GM15510 (cell line): ENCODE data around the gene DIP2C.

Experiments used
- POLR2A ChIP-seq: IDR thresholded peaks from 3 replicates; pipeline ENCODE4 v1.6.1; 2011; ENCODE audit warnings: borderline replicate concordance; ENCODE audit not compliant: insufficient read length; ENCODE audit errors: extremely low read depth

DIP2C gene

DNA sequence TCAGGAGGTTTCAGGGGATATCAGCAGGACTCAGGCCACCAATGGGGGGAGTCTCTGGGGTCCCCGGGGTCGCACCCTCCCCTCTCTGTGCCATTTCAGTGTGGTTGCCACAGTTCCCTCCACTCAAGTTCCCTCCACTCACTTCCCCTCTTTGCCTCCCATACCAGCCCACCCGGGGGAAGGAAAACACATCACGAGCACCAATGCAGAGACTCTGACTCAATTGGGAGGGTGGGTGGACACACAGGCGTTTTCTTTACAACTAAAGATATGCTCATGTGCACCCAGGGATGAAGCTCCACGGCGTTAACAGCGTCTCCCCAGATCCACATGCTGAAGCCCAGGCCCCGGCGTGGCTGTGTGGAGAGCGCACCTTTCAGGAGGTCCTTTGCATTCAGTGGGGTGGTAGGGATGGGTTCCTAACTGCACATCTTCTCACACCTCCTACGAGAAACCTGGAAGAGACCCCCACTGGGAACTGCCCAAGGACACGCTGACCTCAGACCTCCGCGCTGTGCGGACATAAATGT, 300.1 kb downstream of the DIP2C start:
- TF ChIP-seq POLR2A, result no peak

DNA sequence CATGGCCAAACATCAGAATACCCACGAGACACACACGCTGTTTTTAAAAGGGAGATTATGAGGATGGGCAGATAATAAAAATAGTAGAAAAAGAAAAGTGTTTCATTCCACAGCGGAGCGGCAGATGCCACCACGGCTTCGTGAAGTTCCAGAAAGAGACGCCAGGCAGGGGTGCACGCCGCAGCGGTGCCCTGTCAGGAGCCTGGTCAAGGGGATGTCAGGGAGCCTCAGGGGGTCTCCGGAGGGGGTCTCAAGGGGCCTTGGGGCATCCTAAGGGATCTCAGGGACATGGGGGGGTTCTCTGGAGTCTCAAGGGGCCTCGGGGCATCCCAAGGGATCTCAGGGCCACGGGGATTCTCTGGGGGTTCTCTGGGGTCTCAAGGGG, 300.8 kb downstream of the DIP2C start:
- no peak for TF ChIP-seq POLR2A

DNA sequence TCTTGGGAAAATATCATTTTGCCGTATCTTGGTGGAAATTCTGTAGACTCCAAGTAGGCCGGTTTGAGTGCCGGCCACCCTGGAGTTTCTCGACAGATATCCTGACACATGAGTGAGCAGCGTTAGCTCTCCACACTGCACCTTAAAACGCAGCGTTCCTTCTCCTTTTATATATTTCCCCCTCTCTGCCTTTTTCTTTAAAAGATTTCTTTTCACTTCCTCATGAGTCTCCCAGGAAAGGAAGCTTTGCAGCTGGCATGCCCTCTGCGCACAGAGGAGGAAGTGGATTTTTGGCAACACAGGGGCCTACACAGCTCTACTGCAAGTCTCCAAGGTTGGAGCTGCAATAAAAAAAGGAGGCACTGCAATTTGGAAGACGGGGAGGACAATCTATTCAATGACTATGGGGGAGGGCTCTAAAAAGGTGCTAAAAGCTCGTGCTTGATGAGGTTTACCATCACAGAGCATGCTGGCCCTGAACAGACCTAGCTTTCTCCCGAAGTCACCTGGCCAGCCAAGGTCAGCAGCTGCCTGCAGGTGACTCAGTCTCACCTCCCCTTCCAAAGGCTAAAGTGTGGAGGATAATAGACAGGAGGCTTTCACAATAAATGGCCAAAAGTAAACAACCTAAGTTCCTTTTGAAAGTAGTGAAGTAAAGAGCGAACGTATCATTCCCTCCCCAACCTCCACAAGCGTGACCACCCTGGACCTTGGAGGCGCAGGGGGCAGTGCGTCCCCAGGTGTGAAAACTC, 301.4 kb downstream of the DIP2C start:
- TF ChIP-seq POLR2A, result no peak

DNA sequence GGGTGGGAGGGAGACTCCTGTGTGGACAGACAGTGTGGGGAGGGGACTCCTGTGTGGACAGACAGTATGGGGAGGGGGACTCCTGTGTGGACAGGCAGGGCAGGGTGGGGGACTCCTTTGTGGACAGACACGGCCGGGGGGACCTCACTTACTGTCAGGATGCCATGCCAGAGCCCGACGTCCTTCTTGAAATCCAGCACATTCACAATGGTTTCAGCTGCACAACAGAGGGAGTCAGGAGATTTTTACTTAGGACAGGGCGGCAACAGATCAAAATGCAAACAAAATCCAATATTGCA, 301.9 kb downstream of the DIP2C start:
- TF ChIP-seq POLR2A, result no peak

DNA sequence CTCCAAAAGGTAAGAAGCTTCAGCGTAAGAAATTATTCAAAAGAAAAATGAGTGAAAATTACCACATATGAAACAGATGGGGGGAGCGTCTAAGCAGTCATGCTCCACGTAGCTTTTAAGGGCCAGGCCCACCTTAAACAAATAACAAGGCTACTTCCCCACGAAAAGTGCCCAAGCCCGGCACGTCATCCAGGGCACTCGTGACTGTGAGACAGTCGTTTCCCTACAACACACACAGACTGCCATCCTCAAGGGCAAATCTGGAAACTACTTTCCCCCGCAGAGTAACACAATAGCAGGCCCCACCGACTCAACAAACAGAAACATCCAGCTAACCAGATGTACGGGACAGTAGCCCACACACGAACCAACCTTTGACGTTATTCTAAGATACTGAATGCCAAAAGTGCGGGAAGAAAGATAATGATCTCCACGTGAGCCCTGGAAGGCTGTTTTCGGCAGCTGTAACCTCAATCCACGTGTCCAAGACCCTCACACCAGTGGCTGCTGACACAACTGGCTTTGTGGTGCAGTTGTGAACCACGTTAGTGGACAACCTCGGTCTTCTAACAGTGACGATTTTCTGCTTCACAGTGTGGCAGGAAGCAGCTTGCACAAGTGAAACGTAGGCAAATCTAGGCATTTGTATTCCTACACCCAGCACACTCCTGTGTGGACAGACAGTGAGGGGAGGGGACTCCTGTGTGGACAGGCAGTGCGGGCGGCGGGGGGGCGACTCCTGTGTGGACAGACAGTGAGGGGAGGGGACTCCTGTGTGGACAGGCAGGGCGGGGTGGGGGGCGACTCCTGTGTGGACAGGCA, 302.5 kb downstream of the DIP2C start:
- TF ChIP-seq POLR2A, result no peak

DNA sequence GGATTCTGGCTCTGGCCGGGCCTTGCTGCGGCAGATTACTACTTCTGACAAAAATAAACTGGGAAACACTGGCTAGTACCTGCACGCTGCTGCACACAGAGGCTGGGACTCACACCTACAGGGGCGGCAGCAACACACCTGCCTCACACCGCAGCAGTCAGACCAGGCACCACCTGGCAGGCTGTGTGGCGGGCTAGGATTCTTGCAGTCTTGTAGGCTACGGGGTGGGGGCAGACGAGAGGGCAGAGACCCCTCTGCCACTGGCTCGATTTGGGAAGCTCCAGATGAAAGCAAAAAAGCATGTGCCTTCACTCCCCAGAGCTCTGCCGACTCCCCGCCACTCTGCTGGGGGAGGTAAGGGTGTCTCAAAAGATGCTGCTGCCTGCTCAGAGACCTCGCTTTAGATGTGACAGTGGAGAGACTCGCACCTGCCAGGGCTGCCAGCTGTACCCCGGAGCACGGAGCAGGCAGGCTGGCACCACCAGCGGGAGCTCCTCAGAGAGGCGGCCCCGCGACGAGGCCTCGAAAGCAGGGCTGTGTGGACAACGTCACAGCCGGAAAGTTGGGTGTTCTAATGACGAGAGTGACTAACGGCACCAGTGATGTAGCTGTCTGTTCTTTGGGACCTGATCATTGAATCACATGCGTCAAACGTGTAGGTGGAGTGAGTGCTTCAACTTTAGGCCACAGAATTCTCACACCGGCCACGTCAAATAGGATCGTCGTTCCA, 303.7 kb downstream of the DIP2C start:
- TF ChIP-seq POLR2A, result no peak

DNA sequence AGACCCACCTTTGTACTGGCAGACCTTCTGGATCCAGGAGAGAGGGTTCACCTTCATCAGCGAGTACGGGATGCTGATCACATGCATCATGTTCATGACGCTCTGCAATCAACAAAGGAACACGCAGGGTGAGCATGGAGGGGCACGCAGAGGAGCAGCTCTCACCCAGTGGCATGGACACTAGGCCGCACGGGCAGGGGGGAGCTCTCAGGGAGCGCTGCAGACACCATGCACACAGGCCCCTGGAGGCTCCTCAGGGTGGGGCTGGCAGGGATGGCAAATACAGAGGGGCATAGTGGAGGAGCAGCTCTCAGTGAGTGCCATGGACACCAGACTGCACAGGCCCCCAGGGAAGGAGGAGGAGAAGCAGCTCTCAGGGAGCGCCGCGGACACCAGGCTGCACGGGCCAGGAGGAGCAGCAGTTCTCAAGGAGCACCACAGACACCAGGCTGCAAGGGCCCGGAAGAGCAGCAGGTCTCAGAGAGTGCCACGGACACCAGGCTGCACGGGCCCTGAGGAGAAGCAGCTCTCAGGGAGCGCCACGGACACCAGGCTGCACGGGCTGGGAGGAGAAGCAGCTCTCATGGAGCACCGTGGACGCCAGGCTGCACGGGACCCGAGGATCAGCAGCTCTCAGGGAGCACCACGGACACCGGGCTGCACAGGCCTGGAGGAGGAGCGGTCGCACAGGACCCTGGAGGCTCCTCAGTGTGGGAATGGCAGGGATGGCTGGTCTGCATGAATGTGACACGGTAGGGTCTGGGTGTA, 304.7 kb downstream of the DIP2C start:
- no peak for TF ChIP-seq POLR2A

DNA sequence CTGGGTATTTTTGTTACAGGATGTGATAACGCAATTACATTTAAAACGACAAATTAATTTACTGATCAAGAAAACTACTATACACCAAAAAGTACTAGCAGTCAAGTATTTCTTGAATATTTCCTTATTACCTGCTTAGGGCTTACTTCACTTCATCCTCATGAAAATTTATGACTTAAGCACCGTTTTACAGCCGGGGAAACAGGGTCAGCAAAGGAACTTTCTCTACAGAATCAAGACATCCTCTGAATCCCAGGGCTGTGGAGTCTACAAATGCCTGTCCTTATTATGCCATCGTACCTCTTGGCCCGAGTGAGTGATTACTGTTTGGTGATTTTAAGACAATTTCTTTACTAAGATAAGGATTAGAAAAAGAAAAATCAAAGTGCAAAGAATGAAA, 305.9 kb downstream of the DIP2C start:
- TF ChIP-seq POLR2A, result no peak

DNA sequence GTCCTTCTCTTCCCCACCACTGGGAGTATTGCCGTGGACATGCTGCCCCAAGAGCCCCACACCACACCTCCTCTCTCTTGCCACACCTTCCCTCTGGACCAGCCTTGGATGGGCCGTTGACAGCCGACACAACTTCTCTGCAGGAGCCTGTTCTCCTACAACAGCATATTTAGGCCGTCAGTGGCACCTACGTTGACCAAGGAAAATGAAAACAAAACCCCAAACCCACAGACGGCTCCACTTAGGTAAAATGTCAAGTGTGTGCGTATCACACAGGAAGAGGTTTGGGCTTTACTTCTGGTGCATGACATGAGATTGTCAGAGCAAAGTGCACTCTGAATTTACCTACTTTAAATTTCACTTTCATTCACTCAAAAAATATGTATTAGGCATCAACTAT, 307.7 kb downstream of the DIP2C start:
- TF ChIP-seq POLR2A, result no peak

DNA sequence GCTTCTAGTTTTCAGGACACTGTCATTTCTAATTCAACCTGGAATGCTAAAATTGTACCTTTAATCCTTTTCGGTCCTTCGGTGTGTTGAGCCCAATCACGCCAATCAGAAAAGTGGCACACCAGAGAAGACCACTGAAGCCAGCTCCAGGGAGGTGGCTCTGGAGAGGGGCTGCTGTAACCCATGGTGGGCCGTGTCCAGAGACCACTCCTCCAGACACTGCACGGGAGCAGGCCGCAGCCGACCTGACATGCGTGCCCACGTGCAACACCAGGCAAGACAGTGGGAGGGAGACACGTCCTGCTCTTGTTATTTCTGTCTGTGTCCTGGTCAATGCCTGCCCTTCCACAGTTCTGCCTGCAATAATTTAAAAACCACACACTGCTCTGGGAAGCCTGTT, 308.1 kb downstream of the DIP2C start:
- TF ChIP-seq POLR2A, result no peak

DNA sequence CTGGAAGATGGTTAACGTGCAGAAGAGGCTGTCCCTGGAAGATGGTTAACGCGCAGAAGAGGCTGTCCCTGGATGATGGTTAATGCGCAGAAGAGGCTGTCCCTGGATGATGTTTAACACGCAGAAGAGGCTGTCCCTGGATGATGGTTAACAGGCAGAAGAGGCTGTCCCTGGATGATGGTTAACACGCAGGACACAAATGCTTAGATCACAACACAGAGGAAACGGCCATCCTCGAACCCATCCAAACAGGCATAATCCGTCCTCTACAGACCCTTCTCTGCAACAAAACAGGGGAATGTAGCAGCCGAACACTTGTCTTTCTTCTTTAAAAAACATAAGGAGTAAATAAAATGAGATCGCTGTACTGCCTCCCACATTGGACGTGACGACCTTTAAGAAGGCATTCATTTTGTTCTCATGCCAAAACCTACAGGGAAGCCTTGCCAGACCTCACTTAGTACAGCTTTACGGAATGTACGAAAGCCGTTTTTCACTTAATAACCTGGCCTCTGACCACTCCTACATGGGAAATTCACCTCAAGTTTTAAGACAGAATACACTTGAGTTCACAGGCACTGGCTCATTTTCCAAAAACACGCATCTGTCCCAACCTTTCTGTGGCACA, 309.0 kb downstream of the DIP2C start:
- no peak for TF ChIP-seq POLR2A

DNA sequence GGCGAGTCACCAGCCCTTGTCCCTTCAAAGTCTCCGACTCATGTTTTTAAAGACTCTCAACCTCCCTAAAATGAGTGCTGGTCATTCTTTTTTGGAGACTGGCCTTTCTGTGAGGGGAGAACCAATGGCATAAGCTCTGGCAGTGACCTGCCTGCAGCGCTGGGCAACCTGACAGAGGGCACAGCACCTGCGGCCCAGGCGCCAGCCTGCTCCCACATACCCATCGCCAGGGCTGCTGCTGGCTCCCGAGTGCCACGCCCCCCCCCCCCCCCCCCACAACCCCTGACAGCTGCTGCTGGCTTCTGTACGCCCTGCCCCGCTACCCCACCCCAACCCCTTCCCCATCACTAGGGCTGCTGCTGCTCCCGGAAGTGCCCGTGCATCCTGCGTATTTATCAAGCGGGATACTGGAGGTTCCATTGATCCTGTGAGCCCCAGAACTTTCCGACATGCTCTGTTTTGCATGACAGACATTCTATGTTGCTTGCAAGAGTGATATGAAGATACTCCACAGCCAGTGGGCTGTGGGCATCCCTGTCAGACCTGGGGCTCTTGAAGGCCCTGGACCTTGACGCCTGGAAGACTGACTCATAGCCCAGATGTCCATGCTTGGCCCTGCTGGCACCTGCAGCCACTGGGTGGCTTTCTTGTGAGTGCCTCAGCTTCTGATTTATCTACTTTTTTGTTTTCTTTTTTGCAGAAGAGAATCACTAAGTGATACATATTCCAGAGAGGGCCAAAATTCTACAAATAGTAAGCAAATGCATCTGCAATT, 310.4 kb downstream of the DIP2C start:
- no peak for TF ChIP-seq POLR2A

DNA sequence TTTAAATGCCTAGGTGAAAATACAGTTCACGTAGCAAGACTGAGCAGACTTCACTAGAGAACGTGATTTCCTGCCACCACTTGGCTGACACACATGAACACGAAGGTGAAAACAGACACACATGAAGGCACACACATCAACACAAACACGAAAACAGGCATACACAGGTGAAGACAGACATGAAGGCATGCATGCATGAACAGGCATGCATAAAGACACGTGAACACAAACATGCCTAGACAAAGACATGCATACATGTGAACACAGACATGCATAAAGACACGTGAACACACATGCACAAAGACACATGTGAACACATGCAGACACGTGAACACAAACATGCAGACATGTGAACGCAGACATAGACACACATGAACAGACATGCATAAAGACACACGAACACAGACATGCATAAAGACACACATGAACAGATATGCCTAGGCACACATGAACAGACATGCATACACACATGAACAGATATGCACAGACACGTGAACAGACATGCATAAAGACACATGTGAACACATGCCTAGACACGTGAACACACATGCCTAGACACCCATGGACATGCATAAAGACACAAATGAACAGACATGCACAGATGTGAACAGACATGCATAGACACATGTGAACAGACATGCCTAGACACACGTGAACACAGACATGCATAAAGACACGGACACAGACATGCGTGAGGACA, 311.1 kb downstream of the DIP2C start:
- no peak for TF ChIP-seq POLR2A
